Measurements from ENCODE around the gene CRMP1. TPM values are rescaled to one million over a fixed set of nuclear protein-coding genes. Genes with fewer than 3 reads are reported as not detected.

Gene CRMP1
- total RNA-seq, 1 donor from 2014 or later, result 6.2 TPM

DNA sequence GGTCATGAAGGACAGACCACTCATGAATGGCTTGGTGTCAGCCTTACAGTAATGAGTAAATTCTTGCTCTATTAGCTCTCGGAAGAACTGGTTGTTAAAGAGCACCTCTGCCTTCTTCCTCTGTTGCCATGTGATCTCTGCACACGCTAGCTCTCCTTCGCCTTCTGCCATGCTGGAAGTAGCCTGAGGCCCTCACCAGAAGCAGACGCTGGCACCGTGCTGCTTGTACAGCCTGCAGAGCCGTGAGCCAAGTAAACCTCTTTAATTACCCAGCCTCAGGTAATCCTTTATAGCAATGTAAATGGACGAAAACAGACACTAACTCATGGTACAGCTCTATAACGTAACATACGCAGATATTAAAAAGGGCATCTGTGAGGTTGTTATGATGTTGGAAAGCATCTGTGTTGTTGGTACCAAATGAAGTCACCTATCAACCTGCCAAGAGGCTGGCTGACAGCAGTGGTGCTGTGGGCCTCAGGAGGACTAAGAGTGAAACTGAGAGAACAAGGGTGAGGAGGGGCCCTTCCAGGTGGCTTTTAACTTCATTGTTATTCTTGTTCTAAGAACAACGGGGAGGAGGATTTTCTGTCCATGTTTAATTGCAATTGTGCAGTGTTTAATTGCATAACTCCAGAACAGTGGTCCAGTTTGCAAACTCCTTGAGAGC lies 69.2 kb downstream of the CRMP1 start:
- Histone ChIP-seq H3K36me3 (peaks cover 36% of the 10 kb centered on the region), H3K9me3 (no peaks in the 10 kb centered on the region), H3K4me3 (no peak overlapping the region), H3K4me1 (peaks cover 9% of the 10 kb centered on the region), H3K27me3 (ENCODE audit: low read depth) (peaks cover 3% of the 10 kb centered on the region), H3K27ac (no peak overlapping the region)
- intact Hi-C loops (cut with DNase I), result no loop called here
- no peak for DNase-seq
- ATAC-seq, result no peak
- TF ChIP-seq, protein P1, sequence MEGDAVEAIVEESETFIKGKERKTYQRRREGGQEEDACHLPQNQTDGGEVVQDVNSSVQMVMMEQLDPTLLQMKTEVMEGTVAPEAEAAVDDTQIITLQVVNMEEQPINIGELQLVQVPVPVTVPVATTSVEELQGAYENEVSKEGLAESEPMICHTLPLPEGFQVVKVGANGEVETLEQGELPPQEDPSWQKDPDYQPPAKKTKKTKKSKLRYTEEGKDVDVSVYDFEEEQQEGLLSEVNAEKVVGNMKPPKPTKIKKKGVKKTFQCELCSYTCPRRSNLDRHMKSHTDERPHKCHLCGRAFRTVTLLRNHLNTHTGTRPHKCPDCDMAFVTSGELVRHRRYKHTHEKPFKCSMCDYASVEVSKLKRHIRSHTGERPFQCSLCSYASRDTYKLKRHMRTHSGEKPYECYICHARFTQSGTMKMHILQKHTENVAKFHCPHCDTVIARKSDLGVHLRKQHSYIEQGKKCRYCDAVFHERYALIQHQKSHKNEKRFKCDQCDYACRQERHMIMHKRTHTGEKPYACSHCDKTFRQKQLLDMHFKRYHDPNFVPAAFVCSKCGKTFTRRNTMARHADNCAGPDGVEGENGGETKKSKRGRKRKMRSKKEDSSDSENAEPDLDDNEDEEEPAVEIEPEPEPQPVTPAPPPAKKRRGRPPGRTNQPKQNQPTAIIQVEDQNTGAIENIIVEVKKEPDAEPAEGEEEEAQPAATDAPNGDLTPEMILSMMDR (IDR thresholded peaks at IDR 0.05), result no peak

DNA sequence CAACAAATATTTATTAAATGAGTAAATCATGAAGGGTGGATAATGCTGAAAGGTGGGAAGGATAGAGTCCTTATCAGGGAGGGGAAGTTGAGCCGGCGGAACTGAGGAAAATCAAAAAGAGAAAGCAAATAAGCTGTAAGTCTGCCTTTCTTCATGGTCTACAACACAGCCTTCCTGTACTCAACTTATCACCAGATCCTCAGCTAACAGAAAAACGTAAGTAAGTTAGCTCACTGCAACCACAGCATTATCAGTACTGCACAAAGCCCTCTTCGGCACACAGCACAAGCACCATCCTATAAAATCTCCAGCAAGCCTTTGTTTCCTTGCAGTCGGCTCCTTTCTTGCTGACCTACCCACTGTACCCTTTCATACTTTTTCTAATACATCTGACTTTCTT lies 70.3 kb downstream of the CRMP1 start:
- Histone ChIP-seq H3K27me3 (ENCODE audit: low read depth) (no peaks in the 10 kb centered on the region), H3K27ac (no peak overlapping the region), H3K4me3 (no peak overlapping the region), H3K36me3 (peaks cover 39% of the 10 kb centered on the region), H3K9me3 (no peaks in the 10 kb centered on the region), H3K4me1 (peaks cover 9% of the 10 kb centered on the region)
- intact Hi-C loops (cut with DNase I), result no loop called here
- DNase-seq (no peak), ATAC-seq (no peak)
- TF ChIP-seq, protein P1 (IDR thresholded peaks at IDR 0.05), result no peak

DNA sequence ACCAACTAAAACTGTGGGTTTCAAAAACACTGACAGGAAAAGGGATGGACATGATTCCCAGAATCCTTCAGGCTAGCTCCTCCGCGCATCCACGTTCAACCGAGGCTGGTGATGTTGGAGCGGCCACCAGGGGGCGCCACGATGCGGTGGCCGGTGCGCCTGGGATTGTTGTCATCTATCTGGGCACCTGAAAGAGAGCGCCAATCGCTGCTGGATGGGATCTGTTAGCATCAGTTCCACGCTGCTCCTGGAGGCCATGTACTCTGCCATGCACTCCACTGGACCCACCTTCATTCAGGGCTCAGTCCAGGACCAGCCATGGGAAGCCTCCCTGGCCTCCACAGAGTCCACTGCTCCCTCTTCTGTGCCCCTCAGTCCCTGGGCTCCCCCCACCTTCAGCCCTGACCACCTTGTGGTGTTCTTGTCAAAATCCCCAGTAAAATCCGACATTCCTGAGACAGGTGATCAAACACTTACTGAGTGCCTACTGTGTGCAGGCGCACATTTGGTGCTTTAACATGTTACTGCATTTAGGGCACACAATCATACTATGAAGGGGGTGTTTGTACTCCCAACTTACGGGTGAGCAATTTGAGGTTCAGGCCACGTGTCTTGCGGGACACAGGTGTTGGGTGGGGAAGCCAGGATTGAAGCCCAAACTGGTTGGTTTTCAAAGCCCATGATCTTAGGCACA lies 71.1 kb downstream of the CRMP1 start:
- no peak overlapping the region for H3K27ac ChIP-seq
- no peak for DNase-seq
- intact Hi-C loops (cut with DNase I), result no loop called here

DNA sequence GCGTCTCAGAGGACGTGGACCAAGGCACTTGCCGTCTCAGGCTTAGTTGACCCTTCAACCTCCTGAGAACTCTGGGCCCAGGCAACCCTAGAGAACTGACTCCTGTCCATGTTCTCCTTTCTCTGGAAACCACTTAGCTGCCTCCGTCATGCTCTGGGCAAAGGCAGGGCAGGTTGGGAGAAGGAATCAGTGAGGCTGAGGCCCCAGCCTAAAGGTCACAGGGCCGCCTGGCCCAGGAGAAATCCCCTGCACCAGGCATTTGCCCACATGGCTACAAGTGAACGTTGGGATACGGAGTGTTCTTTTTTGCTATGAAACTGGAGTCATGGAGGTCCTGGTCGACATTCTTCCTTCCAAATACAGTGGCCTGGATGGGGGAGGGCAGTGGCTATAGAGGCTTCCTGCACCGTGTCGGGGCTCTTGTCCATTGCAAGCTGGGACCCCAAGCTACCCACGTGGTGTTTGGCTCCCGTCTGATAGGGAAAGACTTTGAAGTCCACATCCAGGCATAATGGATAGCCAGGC lies 76.0 kb downstream of the CRMP1 start:
- no peaks in the 10 kb centered on the region for H3K9me3 ChIP-seq
- TF ChIP-seq, protein P1 (IDR thresholded peaks at IDR 0.05), result no peak
- no peak for DNase-seq
- no peaks in the 10 kb centered on the region for H3K27me3 ChIP-seq (ENCODE audit: low read depth)
- no peaks in the 10 kb centered on the region for H3K4me1 ChIP-seq
- peaks cover 34% of the 10 kb centered on the region for H3K36me3 ChIP-seq
- H3K4me3 ChIP-seq, result no peak overlapping the region
- no peak for ATAC-seq
- intact Hi-C loops (cut with DNase I), result no loop called here
- no peak overlapping the region for H3K27ac ChIP-seq

More for the DNA sequence above, 71.1 kb downstream of the CRMP1 start:
- ATAC-seq, result no peak
- TF ChIP-seq, protein P1 (IDR thresholded peaks at IDR 0.05), result peak; percentile 64
- Histone ChIP-seq H3K9me3 (no peaks in the 10 kb centered on the region), H3K4me1 (peaks cover 4% of the 10 kb centered on the region), H3K27me3 (ENCODE audit: low read depth) (no peaks in the 10 kb centered on the region), H3K36me3 (peaks cover 39% of the 10 kb centered on the region), H3K4me3 (no peak overlapping the region)

DNA sequence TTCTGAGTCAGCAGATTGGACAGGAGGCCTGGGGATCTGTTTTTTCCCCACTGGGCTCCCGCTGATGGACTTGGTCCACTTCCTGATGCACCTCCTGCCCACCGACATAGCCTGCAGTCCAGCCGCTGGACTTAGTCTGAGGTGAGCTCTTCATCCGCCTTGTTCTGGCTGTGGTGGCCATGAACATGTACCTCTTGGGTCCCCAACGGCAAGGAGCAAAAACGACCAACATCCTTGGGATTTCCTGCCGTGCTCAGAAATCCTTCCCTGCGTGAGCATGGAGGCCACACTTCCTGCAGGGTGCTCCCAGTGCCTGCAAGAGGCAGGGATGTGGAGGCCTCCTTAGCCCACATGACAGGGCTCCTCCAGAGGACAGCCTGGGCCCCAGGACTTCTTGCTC lies 76.8 kb downstream of the CRMP1 start:
- TF ChIP-seq, protein P1 (IDR thresholded peaks at IDR 0.05), result no peak
- intact Hi-C loops (cut with DNase I), result no loop called here
- Histone ChIP-seq H3K4me1 (no peaks in the 10 kb centered on the region), H3K9me3 (no peaks in the 10 kb centered on the region), H3K4me3 (no peak overlapping the region), H3K27ac (no peak overlapping the region), H3K27me3 (ENCODE audit: low read depth) (no peaks in the 10 kb centered on the region), H3K36me3 (peaks cover 31% of the 10 kb centered on the region)
- DNase-seq (no peak), ATAC-seq (no peak)

Data from lower lobe of right lung (tissue), 2 donors.